Ishikawa (cell line): ENCODE measurements around the gene COMP.
A peak's percentile ranks its signal among the peaks of the same experiment; 100 is the strongest.

Experiments
- CEBPB ChIP-seq: IDR thresholded peaks from 2 replicates; pipeline ENCODE4 v1.6.1; 2012
- CREB1 ChIP-seq: IDR thresholded peaks from 2 replicates; pipeline ENCODE4 v1.6.1; 2012; ENCODE audit warnings: low read depth
- EGR1 ChIP-seq: IDR thresholded peaks from 2 replicates; pipeline ENCODE4 v1.6.1; 2012
- EP300 ChIP-seq: IDR thresholded peaks from 2 replicates; pipeline ENCODE4 v1.6.1; 2012; ENCODE audit warnings: borderline replicate concordance
- FOXM1 ChIP-seq: IDR thresholded peaks from 2 replicates; pipeline ENCODE4 v1.6.1; 2012; ENCODE audit warnings: low read depth, borderline replicate concordance
- NFIC ChIP-seq: IDR thresholded peaks from 2 replicates; pipeline ENCODE4 v1.6.1; 2012
- RAD21 ChIP-seq: IDR thresholded peaks from 2 replicates; pipeline ENCODE4 v1.6.1; 2012; ENCODE audit warnings: low read depth
- TAF1 ChIP-seq: IDR thresholded peaks from 2 replicates; pipeline ENCODE4 v1.6.1; 2012; ENCODE audit warnings: low read depth, mild to moderate bottlenecking
- TCF12 ChIP-seq: IDR thresholded peaks from 2 replicates; pipeline ENCODE4 v1.6.1; 2012; ENCODE audit warnings: low read depth
- TEAD4 ChIP-seq: IDR thresholded peaks from 2 replicates; pipeline ENCODE4 v1.6.1; 2012
- YY1 ChIP-seq: IDR thresholded peaks from 2 replicates; pipeline ENCODE4 v1.6.1; 2012; ENCODE audit warnings: low read depth
- ZBTB7A ChIP-seq: IDR thresholded peaks from 2 replicates; pipeline ENCODE4 v1.6.1; 2012; ENCODE audit warnings: low read depth
- TF ChIP-seq, protein P1 (sequence below): IDR thresholded peaks from 2 replicates; pipeline ENCODE4 v1.6.1; 2012
- TF ChIP-seq, protein P2 (sequence below): IDR thresholded peaks from 2 replicates; pipeline ENCODE4 v1.6.1; 2012; ENCODE audit warnings: low read depth, mild to moderate bottlenecking
- TF ChIP-seq, protein P3 (sequence below): IDR thresholded peaks from 2 replicates; pipeline ENCODE4 v1.6.1; 2012

The COMP gene

DNA sequence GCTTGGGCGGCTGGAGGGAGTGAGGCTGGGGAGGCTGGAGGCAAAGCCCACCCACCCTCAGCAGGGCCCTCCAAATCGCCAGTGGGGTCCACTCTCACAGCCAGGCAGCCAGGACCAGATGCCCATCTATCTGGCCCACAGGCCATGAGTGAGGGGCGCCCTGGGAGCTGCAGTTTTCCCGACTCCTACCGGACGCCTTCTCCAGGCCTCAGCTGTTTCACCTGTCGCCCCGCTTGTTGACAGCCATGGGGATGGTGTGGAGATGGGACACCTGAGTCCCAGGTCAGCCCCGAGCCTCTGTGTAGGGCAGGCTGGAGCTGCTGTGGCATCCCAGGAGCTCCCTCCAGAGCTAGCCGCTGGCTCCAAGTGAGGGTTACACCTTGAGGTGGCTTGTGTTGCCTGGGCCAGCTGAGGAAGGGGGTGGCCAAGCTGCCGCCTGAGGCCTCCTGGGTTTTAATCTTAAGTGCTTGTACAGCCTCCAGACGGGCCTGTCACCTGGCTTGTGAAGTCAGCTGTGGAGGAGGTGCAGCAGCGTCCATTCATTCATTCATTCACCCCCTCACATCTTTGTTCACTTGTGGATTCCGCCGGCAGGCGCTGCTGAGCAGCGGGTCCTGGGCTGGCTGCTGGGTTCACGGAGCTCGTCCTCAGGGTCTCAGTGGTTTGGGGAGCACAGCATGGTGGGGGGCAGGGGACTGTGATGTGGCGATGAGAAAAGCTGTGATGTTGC lies 52.0 kb downstream of the COMP start:
- TF ChIP-seq EGR1: no peak

DNA sequence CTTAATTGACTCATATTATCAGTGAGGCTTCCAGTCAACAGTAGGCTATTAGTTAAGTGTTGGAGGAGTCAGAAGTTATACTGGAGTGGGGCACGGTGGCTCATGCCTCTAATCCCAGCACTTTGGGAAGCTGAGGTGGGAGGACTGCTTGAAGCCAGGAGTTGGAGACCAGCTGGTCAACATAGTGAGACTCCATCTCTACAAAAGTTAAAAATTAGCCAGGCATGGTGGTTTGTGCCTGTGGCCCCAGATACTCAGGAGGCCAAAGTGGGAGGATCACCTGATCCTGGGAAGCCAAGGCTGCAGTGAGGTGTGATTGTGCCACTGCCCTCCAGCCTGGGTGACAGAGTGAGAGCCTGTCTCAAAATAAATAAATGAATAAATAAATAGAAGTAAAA lies 53.2 kb downstream of the COMP start:
- TF ChIP-seq, protein P1, sequence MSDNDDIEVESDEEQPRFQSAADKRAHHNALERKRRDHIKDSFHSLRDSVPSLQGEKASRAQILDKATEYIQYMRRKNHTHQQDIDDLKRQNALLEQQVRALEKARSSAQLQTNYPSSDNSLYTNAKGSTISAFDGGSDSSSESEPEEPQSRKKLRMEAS: no peak
- TF ChIP-seq TAF1 (no peak), TCF12 (no peak), EP300 (no peak)

DNA sequence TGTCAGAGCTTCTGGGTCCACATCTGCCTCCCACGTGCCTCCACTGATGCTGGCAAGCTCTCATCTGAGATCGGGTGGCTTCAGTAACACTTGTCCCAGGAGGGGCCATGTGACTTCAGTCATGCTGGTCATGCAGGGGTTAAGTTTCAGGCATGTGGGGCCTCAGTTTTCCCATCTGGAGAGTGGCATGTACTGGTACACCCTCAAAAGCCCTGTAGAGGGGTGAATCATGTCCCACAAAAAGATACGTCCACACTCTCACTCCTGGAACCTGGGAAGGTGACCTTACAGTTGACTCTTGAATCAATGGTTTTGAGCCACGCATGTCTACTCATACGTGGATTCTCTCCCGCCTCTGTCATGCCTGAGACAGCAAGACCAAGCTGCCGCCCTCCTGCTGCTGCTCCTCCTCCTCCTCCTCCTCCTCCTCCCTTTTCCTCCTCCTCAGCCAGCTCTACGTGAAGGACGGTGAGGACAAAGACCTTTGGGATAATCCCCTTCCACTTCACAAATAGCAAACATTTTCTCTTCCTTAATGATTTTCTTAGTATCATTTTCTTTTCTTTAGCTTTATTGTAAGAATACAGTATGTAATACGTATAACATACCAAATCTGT lies 53.7 kb downstream of the COMP start:
- TF ChIP-seq EP300: no peak
- TF ChIP-seq RAD21: no peak
- no peak for TF ChIP-seq TEAD4
- TF ChIP-seq CREB1: no peak

DNA sequence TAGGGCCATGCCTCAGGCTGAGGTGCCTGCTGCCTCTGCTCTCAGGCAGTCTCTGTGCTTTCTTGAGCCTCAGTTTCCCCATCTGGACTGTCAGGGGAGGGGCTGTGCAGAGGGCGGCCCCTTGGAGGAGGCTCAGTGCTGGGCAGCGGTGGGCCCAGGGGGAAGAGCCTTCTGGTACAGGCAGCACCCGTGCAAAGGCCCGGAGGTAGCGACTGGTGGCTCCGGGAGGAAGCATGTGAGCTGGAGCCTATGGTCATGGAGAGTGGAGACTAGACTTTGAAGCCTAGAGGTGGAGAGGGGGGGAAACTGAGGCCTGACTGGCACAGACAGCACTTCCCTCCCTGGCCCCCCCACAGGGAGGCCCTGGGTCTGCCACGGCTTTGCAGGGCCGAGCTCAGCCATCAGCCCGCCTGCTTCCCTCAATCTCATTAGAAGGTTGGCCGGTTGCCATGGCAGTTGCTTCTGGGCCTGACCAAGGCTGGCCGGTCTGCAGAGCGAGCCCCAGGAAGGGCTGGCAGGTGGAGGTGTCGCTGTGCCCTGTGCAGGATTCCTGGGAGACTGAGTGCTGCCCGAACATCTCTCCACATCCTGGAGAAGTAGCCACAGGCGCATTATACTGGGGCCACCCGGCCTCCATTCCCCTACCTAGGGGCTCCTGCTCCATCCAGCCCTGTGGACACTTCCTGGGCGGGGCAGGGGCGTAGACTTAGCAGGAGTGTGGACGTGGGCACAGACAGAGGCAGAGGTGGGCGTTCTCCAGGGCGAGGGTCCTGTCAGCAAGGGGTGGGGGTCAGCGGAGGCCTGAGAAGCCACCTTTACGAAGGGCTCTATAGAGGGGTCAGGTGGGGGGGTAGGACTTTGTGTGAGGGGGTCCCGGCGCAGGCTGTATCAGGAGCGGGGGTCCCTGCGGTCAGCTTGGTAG lies 54.4 kb downstream of the COMP start:
- TF ChIP-seq NFIC (no peak), ZBTB7A (0 out of 2 replicates have a peak, but pooled peaks have one; percentile 36)

DNA sequence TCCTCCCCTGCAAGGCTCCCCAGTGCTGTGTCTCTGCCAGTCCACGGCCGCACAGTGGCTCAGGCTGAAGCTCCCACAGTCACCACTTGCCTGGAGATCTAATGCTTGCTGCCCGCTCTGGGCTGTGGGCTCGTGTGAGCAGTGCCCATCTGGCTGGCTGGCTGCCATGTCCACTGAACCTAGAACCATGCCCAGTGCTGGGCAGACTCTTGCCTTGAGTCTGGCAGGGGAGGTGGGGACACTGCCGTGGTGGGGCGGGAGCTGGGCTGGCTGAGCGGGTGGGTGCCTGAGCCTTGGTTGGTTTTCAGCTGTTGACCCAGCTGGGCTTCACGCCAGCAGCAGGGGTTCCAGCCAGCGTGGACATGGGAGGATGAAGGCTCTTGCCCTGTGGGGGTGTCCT lies 55.4 kb downstream of the COMP start:
- TF ChIP-seq, protein P1: no peak
- no peak for TF ChIP-seq FOXM1
- no peak for TF ChIP-seq CREB1
- TF ChIP-seq RAD21: no peak
- TF ChIP-seq YY1: no peak
- TF ChIP-seq ZBTB7A: no peak
- no peak for TF ChIP-seq TAF1
- no peak for TF ChIP-seq TCF12
- TF ChIP-seq EGR1: no peak
- TF ChIP-seq, protein P2, sequence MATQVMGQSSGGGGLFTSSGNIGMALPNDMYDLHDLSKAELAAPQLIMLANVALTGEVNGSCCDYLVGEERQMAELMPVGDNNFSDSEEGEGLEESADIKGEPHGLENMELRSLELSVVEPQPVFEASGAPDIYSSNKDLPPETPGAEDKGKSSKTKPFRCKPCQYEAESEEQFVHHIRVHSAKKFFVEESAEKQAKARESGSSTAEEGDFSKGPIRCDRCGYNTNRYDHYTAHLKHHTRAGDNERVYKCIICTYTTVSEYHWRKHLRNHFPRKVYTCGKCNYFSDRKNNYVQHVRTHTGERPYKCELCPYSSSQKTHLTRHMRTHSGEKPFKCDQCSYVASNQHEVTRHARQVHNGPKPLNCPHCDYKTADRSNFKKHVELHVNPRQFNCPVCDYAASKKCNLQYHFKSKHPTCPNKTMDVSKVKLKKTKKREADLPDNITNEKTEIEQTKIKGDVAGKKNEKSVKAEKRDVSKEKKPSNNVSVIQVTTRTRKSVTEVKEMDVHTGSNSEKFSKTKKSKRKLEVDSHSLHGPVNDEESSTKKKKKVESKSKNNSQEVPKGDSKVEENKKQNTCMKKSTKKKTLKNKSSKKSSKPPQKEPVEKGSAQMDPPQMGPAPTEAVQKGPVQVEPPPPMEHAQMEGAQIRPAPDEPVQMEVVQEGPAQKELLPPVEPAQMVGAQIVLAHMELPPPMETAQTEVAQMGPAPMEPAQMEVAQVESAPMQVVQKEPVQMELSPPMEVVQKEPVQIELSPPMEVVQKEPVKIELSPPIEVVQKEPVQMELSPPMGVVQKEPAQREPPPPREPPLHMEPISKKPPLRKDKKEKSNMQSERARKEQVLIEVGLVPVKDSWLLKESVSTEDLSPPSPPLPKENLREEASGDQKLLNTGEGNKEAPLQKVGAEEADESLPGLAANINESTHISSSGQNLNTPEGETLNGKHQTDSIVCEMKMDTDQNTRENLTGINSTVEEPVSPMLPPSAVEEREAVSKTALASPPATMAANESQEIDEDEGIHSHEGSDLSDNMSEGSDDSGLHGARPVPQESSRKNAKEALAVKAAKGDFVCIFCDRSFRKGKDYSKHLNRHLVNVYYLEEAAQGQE: no peak
- no peak for TF ChIP-seq NFIC
- no peak for TF ChIP-seq CEBPB
- TF ChIP-seq EP300: no peak
- no peak for TF ChIP-seq TEAD4
- TF ChIP-seq, protein P3, sequence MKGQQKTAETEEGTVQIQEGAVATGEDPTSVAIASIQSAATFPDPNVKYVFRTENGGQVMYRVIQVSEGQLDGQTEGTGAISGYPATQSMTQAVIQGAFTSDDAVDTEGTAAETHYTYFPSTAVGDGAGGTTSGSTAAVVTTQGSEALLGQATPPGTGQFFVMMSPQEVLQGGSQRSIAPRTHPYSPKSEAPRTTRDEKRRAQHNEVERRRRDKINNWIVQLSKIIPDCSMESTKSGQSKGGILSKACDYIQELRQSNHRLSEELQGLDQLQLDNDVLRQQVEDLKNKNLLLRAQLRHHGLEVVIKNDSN: no peak

DNA sequence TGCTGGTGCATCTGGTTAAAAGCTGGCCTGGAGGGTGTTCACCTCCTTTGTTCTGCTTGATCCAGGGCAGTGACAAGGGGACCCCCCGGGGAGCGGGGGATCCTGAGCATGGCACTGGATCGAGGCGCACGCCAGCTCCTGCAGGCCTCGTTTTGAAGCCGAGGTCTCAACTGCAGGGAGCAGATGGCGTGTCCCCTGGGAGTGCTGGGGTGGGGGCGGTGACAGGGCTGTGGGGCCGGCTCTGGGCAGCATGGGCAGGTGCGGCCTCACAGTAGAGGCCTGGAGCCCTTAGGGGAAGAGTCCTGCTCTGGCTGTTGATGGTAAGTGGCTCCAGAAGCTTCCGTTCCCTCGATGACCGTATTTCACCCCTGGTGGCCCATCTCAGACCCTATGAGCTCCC lies 55.8 kb downstream of the COMP start:
- no peak for TF ChIP-seq FOXM1
- TF ChIP-seq YY1: no peak
- TF ChIP-seq TCF12: no peak
- no peak for TF ChIP-seq TEAD4
- no peak for TF ChIP-seq NFIC
- no peak for TF ChIP-seq EGR1
- TF ChIP-seq ZBTB7A: no peak
- no peak for TF ChIP-seq CEBPB
- TF ChIP-seq CREB1: no peak

DNA sequence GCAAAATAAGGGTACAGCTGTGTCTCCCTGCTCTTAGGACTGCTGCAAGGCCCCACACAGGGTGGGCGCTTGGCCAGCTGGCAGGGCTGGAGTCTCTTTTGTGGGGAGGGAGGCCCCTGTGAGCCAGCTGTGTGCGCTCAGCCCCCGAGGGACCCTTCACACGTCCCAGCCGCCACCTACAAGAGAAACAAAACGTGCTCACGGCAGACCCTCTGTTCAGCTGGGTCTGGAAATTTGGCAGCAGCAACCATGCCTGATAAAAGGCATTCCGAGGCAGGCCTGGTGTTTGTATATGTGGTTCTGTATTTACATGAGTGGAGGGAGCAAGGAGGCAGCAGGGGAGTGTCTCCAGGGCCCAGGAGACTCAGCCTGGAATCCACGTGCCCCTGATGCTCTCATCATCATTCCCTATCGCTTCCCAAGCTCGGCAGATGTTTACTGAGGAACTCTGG lies 57.9 kb downstream of the COMP start:
- TF ChIP-seq EGR1: no peak
- no peak for TF ChIP-seq RAD21
- TF ChIP-seq CEBPB: no peak
- no peak for TF ChIP-seq ZBTB7A
- TF ChIP-seq FOXM1: no peak
- no peak for TF ChIP-seq TEAD4
- no peak for TF ChIP-seq TAF1
- TF ChIP-seq NFIC: no peak
- TF ChIP-seq, protein P1: no peak
- TF ChIP-seq EP300: no peak
- TF ChIP-seq TCF12: no peak
- TF ChIP-seq, protein P2: no peak
